Retinal pigment epithelial cell (primary cell): Measurements from ENCODE around the gene POTEJ.
"Not testable (repeated sequence)": the region's sequence is repeated elsewhere in the genome, so short reads cannot be mapped to it uniquely, and the experiment has no call there.

Experiments used
- DNase-seq: peaks from one replicate; pipeline ENCODE4 v3.0.0-alpha.2; 2010; ENCODE audit warnings: low read depth
- H3K4me3 ChIP-seq: 2 replicates; pipeline ENCODE4 v1.5.1; 2011; ENCODE audit warnings: mild to moderate bottlenecking, low read length, control low read depth, moderate library complexity

The POTEJ gene

DNA sequence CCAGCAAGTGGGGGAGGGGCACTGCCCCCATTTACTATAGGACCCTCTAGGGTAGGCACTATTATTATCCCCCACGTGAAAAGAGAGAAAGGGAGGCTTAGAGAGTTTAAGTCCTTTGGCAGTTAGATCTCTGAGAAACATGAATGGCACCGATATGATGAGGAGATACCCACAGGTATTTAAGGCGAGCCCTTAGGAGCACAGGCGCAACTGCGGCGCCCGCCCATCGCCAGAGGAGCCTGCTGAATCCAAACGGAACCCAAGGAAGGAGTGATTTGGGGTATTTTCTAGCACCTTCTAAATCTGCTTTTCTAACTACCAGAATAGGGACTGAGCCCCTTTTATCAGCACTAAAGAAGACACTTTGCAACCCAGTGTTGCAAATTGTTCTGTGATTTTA is 11.3 kb upstream of the POTEJ start:
- H3K4me3 ChIP-seq: not testable (repeated sequence)

DNA sequence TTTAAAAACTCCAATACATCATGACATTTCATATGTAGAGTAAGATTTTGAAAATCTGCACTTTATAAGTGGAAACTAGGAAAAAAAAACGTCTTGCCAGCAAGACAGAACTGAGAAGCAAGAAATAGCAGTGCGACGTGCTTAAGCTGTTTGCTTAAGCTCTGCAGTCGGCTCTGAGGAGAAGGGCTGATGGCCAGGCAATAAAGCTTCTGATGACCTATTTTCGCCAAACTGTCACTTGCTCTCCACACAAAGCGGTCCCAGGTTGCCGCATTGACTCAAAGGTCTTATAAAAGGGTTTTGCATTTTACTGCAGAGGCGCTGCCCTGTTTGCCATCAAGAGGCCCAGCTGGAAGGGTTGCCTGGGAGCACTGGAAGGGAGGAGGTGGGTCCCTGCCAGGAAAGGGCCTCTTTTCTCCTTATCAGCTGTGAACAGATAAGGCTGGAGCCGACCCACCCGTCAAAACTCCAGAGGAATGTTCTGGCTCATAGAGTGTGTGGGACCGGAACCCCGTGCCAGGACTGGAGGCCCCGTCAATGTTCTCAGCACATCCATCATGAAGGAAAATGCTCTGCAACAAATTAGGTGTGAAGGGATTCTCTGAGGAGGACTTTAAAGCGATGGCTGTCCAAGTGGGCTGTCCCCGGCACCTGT is 9.5 kb upstream of the POTEJ start:
- not testable (repeated sequence) for DNase-seq, H3K4me3 ChIP-seq

More for the DNA sequence above, 11.3 kb upstream of the POTEJ start:
- not testable (repeated sequence) for DNase-seq

DNA sequence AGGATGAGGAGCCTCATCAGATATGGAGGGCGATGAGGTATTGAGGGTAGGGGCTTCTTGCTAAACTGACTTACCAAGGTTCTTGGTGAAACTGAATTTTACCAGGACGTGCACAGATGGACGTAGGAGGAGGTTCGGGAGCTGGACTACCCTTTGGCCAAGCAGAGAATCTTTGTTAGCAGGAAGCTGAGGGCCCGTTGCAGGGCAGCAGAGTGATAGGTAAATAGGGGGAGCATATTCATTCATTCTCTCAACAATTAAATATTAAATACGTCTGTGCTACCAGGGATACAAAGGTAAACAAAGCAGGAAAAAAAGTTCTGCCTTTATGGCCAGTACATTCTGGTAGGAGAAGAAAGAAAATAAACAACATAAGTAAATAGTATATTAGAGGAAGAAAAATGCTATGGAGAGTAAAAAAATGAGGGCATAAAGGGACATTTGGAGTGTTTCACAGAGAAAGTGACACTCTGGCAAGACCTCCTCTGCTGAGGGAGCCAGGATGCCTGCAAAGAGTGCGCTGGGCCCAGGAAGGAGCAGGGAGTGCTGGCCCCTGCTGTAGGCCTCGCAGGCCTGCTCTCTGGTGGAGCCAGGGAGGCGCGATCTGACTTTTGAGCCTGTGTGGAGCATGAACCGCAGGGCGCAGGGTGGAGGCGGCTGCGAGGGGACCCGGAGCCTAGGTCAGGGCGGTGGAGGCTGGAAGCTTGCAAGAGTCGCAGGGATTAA is 2.8 kb upstream of the POTEJ start:
- DNase-seq, H3K4me3 ChIP-seq: not testable (repeated sequence)

DNA sequence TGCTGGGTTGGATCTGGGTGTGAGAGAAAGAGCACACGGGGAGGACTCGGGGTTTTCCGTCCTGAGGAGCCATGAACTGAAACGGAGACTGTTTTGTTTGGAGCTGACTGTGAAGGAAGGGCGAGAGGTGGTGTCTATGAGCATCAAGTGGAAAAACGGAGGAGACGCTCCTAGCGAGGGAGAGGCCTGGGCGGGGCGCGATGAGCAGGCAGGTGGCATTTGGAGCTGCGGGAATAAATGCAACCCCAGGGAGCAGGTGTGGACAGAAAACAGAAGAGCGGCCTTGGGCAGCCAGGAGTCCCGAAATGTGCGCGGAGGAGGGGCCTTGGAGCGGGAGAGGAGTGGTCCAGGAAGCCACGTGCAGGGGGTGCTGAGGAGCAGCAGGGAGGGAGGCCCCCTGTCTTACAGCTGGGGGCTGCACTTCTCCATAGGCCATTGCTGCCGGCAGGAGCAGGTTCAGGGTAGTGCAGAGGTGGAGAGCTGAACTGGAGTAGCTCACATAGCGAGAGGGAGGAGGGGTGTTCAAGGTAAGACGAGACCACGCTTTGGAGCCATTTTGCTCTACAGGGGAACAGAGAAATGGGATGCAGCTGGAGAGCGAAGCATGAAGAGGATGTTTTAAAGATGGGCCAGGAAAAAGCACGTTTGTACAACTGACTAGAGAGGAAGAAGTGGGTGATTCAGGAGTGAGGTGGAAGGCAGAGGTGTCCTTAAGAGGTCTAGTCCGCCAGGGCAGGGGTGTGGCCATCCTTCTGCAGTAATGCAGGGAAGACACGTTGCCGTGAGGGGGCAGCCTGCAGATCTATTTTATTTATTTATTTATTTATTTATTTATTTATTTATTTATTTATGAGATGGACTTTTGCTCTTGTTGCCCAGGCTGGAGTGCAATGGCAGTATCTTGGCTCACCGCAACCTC is 2.0 kb upstream of the POTEJ start:
- H3K4me3 ChIP-seq, DNase-seq: not testable (repeated sequence)

DNA sequence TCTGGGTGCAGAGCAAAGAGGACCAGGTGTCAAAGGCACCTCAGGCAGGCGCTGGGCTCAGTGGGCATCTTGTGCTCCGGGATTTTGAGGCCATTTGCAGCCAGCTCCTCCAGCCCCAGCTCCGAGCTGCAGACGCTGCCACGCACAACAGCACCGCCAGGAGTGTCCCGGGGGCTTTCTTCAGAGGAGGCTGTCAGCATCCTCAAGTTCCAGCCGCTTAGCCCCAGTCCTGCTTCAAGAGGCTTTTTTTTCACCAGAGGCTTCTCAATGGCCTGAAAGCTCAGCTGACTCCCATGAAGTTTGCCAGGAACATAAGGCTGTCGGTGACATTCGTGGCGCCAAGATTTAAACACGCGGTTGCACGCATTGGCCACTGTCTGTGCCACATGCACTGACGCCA is 754 bp upstream of the POTEJ start:
- DNase-seq, H3K4me3 ChIP-seq: not testable (repeated sequence)

DNA sequence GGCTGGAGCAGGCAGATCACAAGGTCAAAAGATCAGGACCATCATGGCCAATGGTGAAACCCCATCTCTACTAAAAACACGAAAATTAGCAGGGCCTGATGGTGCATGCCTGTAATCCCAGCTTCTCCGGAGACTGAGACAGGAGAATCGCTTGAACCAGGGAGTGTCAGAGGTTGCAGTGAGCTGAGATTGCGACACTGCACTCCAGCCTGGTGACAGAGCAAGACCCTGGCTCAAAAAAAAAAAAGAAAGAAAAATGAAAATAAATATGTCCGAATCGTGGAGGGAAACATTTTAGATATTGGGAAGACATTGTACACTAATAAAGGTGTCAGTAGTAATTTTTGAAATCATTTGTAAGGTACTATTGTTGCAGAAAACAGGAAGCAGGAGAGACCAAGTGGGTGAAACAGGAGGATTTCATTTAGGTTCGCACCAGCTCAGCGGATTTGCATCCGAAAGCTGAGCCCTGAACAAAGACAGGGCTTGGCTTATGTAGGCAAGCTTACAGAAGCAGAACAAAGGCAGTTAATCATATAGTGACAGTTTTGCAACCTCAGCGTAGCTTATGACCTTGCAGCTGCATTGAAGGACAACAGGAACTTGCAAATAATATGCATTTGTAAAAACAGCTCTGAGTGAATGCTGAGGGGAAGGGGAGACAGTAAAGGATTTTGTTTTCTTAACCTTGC is 17.7 kb downstream of the POTEJ start:
- H3K4me3 ChIP-seq, DNase-seq: not testable (repeated sequence)

DNA sequence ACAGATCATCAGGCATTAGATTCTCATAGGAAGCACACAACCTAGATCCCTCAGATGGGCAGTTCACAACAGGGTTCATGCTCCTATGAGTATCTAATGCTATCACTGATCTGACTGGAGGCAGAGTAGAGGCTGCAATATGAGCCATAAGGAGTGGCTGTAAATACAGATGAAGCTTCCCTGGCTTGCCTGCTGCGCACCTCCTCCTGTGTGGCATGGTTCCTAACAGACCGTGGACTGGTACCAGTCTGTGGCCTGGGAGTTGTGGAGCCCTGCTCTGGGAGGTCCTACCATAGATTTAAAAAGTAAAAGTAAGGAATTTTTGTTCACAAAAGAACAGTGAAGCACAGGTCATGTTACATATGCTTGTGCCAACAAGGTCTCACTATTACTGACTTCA is 27.7 kb downstream of the POTEJ start:
- not testable (repeated sequence) for DNase-seq, H3K4me3 ChIP-seq

DNA sequence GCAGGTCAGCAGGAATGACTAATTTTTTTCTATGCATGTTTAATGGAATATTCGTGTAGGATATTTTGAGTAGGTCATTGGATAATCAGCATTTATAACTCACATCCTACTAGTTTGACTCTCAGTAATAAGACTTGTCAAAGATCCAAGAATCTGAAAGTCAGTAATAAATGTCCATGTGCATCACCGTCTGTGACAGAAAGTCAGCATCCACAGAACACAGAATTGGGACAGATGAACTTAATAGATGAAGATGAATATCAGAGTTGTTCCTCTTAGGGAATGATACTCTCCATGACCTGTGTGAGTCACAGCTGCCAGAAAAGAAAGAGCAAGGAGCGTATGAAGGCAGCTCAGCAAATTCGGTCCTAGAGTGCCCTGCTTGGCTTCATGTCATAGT is 30.4 kb downstream of the POTEJ start:
- DNase-seq, H3K4me3 ChIP-seq: not testable (repeated sequence)

DNA sequence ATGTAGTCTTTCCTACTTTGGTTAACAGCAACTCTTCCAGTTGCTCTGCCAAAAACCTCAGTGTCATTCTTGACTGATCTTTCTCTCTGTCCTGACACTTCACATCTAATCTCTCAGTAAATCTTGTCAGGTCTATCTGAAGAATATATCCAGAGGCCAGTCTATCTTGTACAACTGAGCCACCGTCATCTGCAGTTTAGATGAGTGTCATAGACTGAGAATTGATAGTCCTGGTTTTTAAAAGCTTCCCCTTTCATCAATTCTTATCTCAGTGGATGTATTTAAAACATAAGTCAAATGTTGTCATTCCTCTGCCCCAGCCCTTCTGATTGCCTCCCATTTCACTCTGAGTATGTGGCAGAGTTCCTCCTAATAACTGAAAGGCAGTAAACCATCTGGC is 38.0 kb downstream of the POTEJ start:
- not testable (repeated sequence) for DNase-seq, H3K4me3 ChIP-seq

DNA sequence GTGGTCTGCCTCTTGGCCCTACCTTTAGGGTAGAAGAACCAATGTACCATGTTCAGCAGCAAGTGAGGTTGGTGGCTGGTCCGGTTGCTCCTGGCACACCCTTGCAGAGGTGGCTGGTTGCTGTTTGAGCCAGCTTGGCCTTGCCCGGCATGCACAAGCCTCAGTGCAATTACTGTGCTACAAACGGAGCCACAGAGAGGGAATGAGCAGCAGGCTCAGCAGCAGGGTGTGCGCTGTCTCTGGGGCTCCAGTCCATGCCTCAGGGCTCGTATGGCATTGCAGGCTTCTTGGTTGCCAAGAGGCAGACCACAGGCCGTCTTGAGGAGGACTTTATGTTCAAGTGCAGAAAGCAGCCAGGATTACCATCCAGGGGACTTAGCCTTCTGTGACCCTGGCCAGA is 53.3 kb downstream of the POTEJ start:
- H3K4me3 ChIP-seq, DNase-seq: not testable (repeated sequence)

DNA sequence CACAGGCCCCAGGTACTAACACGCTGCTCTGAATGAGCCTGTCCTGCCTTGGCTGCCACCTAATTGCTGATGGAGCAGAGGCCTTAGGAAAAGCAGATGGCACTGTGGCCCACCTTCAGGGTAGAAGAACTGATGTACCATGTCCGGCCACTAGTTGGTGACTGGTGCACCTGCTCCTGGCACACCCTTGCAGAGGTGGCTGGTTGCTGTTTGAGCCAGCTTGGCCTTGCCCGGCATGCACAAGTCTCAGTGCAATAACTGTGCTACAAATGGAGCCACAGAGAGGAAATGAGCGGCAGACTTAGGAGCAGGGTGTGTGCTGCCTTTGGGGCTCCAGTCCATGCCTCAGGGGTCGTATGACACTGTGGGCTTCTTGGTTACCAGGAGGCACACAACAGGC is 54.4 kb downstream of the POTEJ start:
- not testable (repeated sequence) for DNase-seq, H3K4me3 ChIP-seq

DNA sequence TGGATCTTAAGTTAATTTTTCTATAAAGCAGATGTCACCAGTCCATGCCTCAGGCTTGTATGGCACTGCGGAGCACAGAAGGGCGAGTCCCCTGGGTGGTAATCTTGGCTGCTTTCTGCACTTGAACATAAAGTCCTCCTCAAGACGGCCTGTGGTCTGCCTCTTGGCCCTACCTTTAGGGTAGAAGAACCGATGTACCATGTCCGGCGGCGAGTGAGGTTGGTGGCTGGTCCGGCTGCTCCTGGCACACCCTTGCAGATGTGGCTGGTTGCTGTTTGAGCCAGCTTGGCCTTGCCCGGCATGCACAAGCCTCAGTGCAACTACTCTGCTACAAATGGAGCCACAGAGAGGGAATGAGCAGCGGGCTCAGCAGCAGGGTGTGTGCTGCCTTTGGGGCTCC is 56.3 kb downstream of the POTEJ start:
- not testable (repeated sequence) for H3K4me3 ChIP-seq, DNase-seq

DNA sequence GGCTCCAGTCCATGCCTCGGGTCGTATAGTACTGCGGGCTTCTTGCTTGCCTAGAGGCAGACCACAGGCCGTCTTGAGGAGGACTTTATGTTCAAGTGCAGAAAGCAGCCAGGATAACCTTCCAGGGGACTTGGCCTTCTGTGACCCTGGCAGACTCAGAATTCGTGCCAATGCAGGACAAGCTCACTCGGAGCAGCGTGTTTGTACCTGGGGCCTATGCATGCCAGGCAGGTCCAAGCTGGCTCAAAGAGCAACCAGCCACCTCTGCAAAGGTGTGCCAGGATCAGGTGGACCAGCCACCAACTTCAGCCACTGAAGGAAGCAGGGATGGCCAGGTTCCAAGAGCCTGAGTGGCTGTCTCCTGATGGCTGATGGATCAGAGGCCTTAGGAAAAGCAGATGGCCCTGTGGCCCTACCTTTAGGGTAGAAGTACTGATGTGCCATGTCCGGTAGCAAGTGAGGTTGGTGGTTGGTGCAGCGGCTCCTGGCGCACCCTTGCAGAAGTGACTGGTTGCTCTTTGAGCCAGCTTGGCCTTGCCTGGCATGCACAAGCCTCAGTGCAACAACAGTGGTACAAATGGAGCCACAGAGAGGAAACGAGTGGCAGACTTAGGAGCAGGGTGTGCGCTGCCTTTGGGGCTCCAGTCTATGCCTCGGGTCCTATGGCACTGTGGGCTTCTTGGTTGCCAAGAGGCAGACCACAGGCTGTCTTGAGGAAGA is 58.9 kb downstream of the POTEJ start:
- not testable (repeated sequence) for H3K4me3 ChIP-seq

DNA sequence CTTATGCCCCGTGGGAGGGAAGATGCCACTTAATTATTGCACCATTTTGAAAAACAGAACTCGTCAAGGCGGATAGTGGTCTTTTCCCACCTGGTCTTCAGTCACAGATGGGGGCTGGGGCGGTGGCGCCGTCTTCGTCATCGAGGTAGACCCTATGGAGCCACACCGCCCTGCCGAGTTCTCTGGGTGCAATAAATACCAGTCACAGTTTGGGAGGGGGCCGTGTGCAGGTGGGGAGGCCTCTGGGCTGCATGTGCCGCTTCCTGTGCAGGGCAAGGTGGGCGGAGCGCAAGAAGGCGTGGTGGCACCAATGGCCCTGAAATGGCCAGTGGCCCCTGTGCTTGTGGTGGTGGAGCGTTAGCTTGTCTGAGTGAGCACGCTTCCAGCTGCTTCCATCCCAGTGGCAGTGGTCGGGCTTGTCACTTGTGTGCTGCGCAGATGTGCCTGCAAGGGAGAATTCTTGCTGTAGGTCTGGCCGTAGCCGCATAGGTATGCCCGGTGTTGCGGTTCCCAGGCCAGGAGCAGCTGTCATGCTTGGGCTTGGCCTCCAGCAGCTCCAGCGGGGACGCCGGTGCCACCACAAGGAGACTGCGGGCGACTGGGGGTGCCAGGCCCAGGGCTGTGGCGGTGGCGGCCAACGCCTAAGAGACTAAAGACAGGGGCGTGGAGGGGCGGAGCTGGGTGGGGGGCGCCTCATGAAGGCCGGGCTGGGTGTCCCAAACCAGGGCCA is 81.0 kb downstream of the POTEJ start:
- DNase-seq, H3K4me3 ChIP-seq: not testable (repeated sequence)

More for the DNA sequence above, 58.9 kb downstream of the POTEJ start:
- DNase-seq: not testable (repeated sequence)
